Astrocyte (in vitro differentiated cells and primary cell): ENCODE measurements around the gene KLK2. TPM values are rescaled to one million over a fixed set of nuclear protein-coding genes. Genes with fewer than 3 reads are reported as not detected.

Experiments used
- DNase-seq: peaks from one replicate; pipeline ENCODE4 v3.0.0-alpha.2; 2010; ENCODE audit warnings: low read depth
- FAIRE-seq: peaks from 2 replicates; lab custom pipeline; 2011; peaks lifted over from hg19 to GRCh38; lab: Jason Lieb, UNC
- H2AFZ ChIP-seq: 2 replicates; pipeline ENCODE4 v1.6.0; 2012; ENCODE audit warnings: low read depth, low read length, inconsistent platforms
- H3K27ac ChIP-seq: 2 replicates; pipeline ENCODE4 v1.5.1; 2011; ENCODE audit warnings: low read depth, low read length, inconsistent platforms
- H3K27me3 ChIP-seq: 2 replicates; pipeline ENCODE4 v1.6.0; 2011; ENCODE audit warnings: low read length, inconsistent platforms; ENCODE audit not compliant: insufficient read depth
- H3K36me3 ChIP-seq: 2 replicates; pipeline ENCODE4 v1.5.1; 2011; ENCODE audit warnings: low read length, inconsistent platforms; ENCODE audit not compliant: insufficient read depth
- H3K4me1 ChIP-seq: 2 replicates; pipeline ENCODE4 v1.5.1; 2011; ENCODE audit warnings: low read length, inconsistent platforms; ENCODE audit not compliant: insufficient read depth
- H3K4me2 ChIP-seq: 2 replicates; pipeline ENCODE4 v1.6.0; 2012; ENCODE audit warnings: low read length, inconsistent platforms
- H3K4me3 ChIP-seq: 2 replicates; pipeline ENCODE4 v1.5.1; 2011; ENCODE audit warnings: low read depth, mild to moderate bottlenecking, low read length, inconsistent platforms; ENCODE audit not compliant: insufficient read depth
- H3K79me2 ChIP-seq: 2 replicates; pipeline ENCODE4 v1.6.0; 2012; ENCODE audit warnings: mild to moderate bottlenecking, low read length, inconsistent platforms; ENCODE audit not compliant: insufficient read depth
- H3K9ac ChIP-seq: 2 replicates; pipeline ENCODE4 v1.6.0; 2012; ENCODE audit warnings: mild to moderate bottlenecking, low read length, inconsistent platforms
- H3K9me3 ChIP-seq: 2 replicates; pipeline ENCODE4 v1.5.1; 2012; ENCODE audit warnings: low read depth, mild to moderate bottlenecking, low read length, inconsistent platforms; ENCODE audit not compliant: insufficient read depth
- H4K20me1 ChIP-seq: 2 replicates; pipeline ENCODE4 v1.6.0; 2012; ENCODE audit warnings: low read length, inconsistent platforms; ENCODE audit not compliant: insufficient read depth
- H3K27ac Mint-ChIP-seq: one replicate; pipeline ENCODE4 v1.8.0; 2021; ENCODE audit warnings: mild to moderate bottlenecking, mixed read lengths; ENCODE audit not compliant: unreplicated experiment
- H3K27me3 Mint-ChIP-seq: one replicate; pipeline ENCODE4 v1.8.0; 2021; ENCODE audit warnings: low read depth, mixed read lengths; ENCODE audit not compliant: unreplicated experiment
- H3K36me3 Mint-ChIP-seq: one replicate; pipeline ENCODE4 v1.8.0; 2021; ENCODE audit warnings: low read depth, mixed read lengths; ENCODE audit not compliant: unreplicated experiment
- H3K4me1 Mint-ChIP-seq: one replicate; pipeline ENCODE4 v1.8.0; 2021; ENCODE audit warnings: low read depth, mixed read lengths; ENCODE audit not compliant: unreplicated experiment
- H3K4me3 Mint-ChIP-seq: one replicate; pipeline ENCODE4 v1.8.0; 2021; ENCODE audit warnings: mild to moderate bottlenecking, moderate library complexity, mixed read lengths; ENCODE audit not compliant: unreplicated experiment
- H3K9me3 Mint-ChIP-seq: one replicate; pipeline ENCODE4 v1.8.0; 2021; ENCODE audit warnings: mild to moderate bottlenecking, mixed read lengths; ENCODE audit not compliant: unreplicated experiment
- EZH2 ChIP-seq: IDR thresholded peaks from 2 replicates; pipeline ENCODE4 v1.6.1; 2012; ENCODE audit warnings: mild to moderate bottlenecking, low read length, inconsistent platforms; ENCODE audit not compliant: insufficient read depth
- total RNA-seq: library from RNA; stranded (reverse); gene quantifications from 2 replicates; pipeline ENCODE4 v1.2.1, GENCODE V29; 2021
- TF ChIP-seq, protein P1 (sequence below): IDR thresholded peaks from 2 replicates; pipeline ENCODE4 v1.5.1; 2011; ENCODE audit warnings: low read depth, mild to moderate bottlenecking, inconsistent platforms, low read length, moderate library complexity; ENCODE audit not compliant: insufficient read depth

KLK2 gene
- total RNA-seq, 1 donor from 2014 or later = not detected

DNA sequence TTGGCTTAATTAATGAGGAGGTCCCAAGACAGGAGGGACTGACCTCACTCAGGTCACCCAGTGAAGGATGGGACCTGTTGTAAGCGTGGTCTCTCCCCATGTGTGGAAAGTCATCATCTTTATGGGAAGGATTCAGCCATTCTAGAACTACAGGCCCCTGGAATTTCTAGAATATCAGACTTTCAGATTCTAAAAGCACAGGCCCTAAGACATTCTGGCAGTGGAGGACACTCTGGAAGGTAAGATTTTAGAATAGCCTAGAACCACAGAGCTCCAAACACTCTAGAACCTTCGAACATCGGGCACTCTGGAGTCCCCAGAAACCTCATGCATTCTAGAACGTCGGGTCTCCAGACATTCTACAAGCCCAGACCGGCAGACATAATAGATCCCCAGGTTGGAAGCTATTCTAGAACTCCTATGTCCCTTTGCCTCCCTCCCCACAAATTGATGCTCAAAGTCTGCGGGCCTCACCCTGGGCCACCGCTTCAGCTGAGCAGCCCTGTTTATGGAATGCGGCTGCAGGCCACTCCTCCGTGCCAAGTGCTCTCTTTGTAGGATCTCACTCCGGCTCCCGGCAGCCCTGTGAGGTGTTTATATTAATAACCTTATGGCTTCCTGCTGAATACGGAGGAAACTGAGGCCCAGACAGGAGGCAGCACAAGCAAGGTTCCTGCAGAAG, 38.0 kb upstream of the KLK2 start:
- peak overlapping the region; percentile 75 for H3K4me3 Mint-ChIP-seq
- Histone ChIP-seq H3K27ac (no peak overlapping the region), H3K9ac (peak overlapping the region; percentile 38), H3K79me2 (no peaks in the 10 kb centered on the region), H2AFZ (peak overlapping the region; percentile 96), H3K9me3 (no peaks in the 10 kb centered on the region), H3K4me2 (peak overlapping the region; percentile 89), H4K20me1 (no peaks in the 10 kb centered on the region), H3K27me3 (no peaks in the 10 kb centered on the region), H3K4me1 (no peaks in the 10 kb centered on the region), H3K36me3 (no peaks in the 10 kb centered on the region), H3K4me3 (peak overlapping the region; percentile 55)
- H3K27ac Mint-ChIP-seq = no peak overlapping the region
- TF ChIP-seq, protein P1, sequence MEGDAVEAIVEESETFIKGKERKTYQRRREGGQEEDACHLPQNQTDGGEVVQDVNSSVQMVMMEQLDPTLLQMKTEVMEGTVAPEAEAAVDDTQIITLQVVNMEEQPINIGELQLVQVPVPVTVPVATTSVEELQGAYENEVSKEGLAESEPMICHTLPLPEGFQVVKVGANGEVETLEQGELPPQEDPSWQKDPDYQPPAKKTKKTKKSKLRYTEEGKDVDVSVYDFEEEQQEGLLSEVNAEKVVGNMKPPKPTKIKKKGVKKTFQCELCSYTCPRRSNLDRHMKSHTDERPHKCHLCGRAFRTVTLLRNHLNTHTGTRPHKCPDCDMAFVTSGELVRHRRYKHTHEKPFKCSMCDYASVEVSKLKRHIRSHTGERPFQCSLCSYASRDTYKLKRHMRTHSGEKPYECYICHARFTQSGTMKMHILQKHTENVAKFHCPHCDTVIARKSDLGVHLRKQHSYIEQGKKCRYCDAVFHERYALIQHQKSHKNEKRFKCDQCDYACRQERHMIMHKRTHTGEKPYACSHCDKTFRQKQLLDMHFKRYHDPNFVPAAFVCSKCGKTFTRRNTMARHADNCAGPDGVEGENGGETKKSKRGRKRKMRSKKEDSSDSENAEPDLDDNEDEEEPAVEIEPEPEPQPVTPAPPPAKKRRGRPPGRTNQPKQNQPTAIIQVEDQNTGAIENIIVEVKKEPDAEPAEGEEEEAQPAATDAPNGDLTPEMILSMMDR = no peak
- TF ChIP-seq EZH2 = no peak
- DNase-seq (no peak), FAIRE-seq (no peak)
- H3K27me3 Mint-ChIP-seq = peaks cover 49% of the 10 kb centered on the region
- no peaks in the 10 kb centered on the region for H3K36me3 Mint-ChIP-seq
- no peaks in the 10 kb centered on the region for H3K4me1 Mint-ChIP-seq
- peaks cover 3% of the 10 kb centered on the region for H3K9me3 Mint-ChIP-seq

DNA sequence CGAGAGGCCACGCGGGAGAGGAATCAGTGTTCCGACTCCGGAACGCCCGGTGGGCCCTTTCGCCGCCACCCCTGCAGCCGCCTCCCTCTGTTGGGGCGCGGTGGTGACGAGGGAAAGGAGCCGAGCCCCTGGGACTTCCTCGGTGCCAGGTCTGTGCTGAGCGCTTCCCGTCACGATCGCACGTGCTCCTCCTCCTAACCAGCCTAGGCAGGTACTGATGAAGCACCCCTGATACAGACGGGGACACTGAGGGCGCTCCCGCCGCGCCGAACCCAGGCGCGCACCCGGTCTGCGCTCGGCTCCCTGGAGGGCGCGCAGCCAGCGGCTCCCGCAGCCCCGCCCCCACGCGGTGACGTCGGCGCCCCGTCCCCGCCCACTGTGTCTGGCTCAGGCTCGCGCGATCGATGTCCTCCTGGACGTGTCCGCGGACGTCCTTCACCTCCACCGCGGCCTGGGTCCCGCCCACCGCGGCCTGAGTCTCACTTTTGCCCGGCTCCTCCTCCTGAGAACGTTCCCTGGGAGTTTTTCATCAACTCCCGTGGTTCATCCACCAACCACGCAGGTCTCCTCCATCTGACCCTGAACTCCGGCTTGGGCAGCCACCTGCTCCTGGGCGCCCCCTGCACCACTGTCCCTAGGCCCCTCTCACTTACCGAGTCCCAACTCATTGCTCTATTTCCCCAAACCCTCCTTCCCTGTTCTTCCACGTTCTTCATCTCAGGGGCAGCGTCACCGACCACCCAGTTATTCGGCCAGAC, 37.3 kb upstream of the KLK2 start:
- no peak overlapping the region for H3K27ac Mint-ChIP-seq
- Histone ChIP-seq H3K4me1 (no peaks in the 10 kb centered on the region), H3K9me3 (no peaks in the 10 kb centered on the region), H3K27me3 (no peaks in the 10 kb centered on the region), H3K27ac (no peak overlapping the region), H4K20me1 (no peaks in the 10 kb centered on the region), H3K36me3 (no peaks in the 10 kb centered on the region), H3K4me2 (peak overlapping the region; percentile 89), H2AFZ (peak overlapping the region; percentile 96), H3K9ac (peak overlapping the region; percentile 46), H3K4me3 (peak overlapping the region; percentile 55), H3K79me2 (no peaks in the 10 kb centered on the region)
- H3K27me3 Mint-ChIP-seq = peaks cover 49% of the 10 kb centered on the region
- peaks cover 3% of the 10 kb centered on the region for H3K9me3 Mint-ChIP-seq
- H3K4me1 Mint-ChIP-seq = no peaks in the 10 kb centered on the region
- no peaks in the 10 kb centered on the region for H3K36me3 Mint-ChIP-seq
- DNase-seq = peak; percentile 19
- peak overlapping the region; percentile 84 for H3K4me3 Mint-ChIP-seq
- TF ChIP-seq, protein P1 = no peak
- no peak for TF ChIP-seq EZH2
- FAIRE-seq = no peak
